Renal cortical epithelial cell (primary cell): ENCODE measurements around the gene FYN. TPM values are rescaled to one million over a fixed set of nuclear protein-coding genes. Genes with fewer than 3 reads are reported as not detected.
"Not testable (repeated sequence)": the region's sequence is repeated elsewhere in the genome, so short reads cannot be mapped to it uniquely, and the experiment has no call there.

Source experiments
- DNase-seq: peaks from one replicate; pipeline ENCODE4 v3.0.0-alpha.2; 2011; ENCODE audit warnings: low read depth
- total RNA-seq: library from RNA; depleted of rRNA; stranded (reverse); fragments of >200 nt; gene quantifications from 2 replicates; pipeline ENCODE4 v1.2.3, GENCODE V29; 2014

FYN gene
- total RNA-seq, 1 donor from 2014 or later, result 39.4 TPM

DNA sequence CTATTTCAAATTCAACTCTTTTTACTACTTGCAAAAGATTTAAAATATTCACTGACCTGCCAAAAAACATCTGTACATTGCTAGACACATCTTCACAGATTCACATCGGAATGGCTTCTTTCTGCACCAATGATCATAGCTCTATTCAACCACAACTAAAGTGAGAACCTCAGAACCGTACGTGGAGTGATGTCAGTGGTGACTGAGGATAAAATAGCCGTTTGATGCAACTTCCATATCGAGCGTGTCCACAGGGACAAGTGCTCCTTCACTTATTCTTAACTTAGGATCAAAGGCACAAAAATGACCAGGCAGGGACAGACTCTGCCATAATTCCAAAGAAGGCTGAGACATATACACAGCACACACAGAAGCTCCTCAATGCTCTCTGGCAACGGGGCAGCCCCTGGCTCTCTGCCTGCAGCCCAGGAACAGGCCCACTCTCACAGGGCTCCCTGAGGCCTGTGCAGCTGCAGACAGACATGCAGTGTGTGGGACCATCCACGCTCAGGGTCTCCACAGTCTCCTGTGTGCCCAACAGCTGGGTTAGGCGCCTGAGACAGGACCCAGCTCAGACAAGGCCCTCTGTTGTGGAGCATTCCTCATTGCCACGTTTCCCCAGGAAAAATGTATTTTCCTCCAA, 22.8 kb downstream of the FYN start:
- DNase-seq, result no peak

DNA sequence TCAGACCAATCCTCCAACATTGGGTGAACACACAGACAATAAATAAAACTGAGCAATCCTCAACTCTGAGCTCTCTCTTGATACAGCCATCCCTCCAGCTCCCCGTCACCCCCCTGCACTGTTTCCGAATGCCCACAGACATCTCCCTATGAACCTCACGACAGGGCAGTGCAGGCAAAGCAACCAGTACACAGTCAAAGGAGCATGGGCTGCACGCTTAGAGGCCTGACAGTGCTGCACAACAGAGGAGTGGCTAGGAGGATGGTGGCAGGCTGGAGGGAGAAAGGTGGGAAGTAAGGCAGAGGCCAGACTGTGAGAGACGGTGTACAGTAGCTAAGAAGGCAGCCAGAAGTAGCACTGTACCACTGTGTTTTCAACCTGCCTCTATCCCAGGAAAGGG, 24.0 kb downstream of the FYN start:
- no peak for DNase-seq

DNA sequence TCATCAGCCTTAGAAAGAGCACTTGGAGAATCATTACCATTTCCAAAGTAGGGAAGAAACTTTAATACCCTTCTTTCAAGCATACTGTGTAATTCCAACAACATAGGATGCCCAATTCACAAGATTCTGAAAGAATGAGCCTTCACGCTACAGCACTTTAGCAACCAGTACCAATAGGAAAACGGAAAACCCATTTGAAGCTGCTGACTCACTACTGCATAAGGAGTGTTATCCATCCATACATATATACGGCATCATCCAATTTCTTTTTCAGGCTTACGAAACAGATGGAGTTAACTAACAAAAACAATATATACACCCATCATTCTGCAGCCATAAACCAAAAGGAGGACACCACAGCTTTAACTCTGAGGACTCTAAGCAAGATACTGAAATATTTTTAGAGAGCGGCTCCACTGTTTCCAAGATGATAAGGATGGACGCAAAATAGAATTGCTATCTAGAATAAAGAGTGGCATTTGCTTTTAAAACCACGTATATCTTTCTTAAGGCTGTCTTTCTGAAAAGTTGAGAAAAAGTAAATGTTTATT, 24.9 kb downstream of the FYN start:
- DNase-seq, result no peak

DNA sequence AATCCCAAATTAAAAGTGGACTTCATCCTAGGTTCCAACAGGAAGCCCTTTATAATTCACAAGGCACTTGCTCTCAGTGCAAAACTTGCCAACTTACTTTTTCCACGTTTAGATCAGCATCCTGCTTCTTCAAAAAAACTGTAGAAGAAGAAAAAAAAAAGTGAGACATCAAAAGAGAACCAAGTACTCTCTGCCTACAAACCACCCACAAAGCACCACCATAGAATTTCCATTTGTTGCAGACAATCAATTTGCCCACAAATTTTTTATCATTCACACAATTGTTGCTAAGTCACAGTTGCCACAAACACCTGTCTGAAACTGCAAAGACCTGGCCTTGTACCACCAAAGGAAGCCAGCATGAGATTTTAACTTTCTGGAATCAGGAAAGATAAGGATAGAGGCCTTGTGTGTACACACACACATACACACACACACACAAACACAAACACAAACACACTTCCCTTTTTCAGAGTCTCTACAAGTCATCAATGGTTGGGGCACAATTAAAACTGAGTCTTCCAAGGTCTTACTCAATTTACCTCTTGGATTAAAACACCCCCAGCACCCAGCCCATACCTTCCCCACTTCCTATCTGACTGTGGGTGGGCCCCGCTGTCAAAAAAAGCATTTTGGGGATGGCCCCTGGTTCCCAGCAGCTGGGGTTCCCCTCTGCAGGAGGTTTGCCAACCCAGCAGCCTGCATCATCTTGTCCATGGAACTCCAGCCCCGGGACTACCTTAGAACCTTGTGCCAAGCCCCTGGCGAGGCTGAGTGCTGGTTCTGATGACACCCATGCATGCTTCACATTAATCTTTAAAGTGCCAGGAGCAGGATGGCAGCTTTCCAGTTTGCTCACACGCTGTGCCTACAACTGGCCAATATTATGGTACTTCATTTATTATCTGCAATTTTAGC, 26.5 kb downstream of the FYN start:
- no peak for DNase-seq

- no peak for DNase-seq
Observed at GRCh38 chr6:111846066-111846465, 27.2 kb downstream of the FYN start.

- DNase-seq, result peak; percentile 19
Observed at GRCh38 chr6:111845441-111845871, 27.8 kb downstream of the FYN start.

- no peak for DNase-seq
Observed at GRCh38 chr6:111844921-111845320, 28.3 kb downstream of the FYN start.

DNA sequence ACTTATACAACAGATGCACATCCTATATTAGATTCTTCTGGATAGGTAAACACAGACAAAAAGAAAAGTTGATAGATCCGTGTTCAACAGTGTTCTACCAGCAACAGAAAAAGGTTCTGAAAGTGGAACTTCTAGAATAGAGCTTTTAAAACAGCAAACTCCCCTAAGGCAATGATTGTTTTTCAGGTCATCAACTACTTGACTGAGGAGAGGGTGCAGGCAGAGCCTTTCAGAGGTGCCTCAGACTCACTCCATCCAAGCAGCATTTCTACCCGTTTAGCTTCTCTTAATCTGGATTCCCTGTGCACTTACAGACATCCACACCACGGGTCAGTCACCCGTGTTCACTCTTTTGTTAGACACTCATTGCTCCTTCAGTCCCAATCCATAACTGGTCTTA, 28.9 kb downstream of the FYN start:
- DNase-seq, result no peak

DNA sequence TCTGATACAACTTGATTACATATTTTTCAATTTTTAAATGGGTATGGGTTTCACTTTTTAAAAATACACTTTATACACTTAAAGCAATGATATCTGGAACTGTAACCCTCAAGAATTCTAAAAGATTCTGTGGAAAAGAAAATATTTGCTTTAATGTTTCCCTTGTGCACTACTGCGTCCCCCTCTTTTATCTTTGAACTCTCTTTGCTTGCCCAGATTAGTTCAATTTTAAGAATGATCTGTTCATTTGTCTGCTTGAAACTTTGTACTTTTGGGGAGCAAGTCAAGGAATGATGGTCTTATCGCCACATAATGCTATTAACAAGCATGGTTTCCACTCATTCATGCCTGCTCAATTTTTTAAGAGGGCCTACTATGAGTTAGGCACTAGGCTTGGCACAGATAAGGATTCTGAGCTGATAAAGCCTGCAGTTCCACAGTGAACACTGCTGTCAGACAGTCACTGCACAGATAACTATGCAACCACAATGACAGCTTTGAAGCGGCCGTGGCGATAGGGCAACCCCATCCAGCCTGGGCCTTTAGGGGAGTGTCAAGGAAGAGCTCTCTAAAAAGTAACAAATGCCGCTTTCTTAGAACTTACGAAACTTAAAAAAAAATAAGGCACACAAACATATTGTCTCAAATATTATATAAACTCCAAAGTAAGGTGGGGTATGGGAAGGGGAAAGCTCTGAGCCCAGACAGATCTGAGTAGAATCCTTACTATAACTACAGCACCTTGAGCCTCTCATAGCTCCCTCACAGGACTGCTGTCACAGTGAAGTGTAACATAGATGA, 29.7 kb downstream of the FYN start:
- DNase-seq, result no peak

DNA sequence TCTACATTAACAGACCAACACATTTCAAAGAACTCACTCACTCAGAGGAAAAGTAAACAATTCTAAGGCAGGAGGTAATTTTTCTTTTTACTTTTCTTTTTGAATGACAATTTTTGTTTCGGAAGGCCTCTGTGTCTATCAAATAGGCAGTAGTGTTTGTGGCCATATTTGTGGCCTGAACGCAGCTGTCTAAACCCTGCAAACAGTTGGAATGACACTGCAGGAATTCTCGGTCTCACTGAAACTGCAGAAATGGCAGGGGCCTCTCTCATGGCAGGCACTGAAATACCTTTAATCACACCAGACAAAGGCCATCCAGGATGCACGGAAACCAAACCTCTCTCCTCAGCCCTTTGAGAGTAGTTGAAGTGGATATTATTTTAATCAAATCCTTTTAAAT, 30.4 kb downstream of the FYN start:
- no peak for DNase-seq

GRCh38 chr6:111842271-111842822, 30.9 kb downstream of the FYN start:
- DNase-seq, result no peak

DNA sequence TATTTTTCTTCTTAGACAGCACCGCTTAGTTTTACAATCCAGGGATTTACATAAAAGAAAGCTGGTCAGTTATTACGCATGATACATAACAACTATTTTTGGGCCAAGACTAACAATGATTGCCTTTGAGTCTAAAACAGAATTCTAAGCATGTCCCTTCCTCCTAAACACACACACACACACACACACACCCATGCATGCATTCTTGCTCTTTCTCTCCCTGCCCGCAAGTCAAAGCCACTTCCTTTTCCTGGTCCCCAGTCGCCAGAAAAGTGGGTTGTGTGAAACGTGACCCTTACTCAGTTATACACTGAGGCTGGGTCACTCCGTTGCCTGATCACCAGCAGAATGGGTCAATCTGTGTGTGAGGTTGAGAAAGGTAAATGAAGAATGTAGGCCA, 31.4 kb downstream of the FYN start:
- DNase-seq, result no peak

GRCh38 chr6:111840803-111841202, 32.4 kb downstream of the FYN start:
- DNase-seq, result no peak

GRCh38 chr6:111838749-111839484, 34.3 kb downstream of the FYN start:
- DNase-seq, result no peak

DNA sequence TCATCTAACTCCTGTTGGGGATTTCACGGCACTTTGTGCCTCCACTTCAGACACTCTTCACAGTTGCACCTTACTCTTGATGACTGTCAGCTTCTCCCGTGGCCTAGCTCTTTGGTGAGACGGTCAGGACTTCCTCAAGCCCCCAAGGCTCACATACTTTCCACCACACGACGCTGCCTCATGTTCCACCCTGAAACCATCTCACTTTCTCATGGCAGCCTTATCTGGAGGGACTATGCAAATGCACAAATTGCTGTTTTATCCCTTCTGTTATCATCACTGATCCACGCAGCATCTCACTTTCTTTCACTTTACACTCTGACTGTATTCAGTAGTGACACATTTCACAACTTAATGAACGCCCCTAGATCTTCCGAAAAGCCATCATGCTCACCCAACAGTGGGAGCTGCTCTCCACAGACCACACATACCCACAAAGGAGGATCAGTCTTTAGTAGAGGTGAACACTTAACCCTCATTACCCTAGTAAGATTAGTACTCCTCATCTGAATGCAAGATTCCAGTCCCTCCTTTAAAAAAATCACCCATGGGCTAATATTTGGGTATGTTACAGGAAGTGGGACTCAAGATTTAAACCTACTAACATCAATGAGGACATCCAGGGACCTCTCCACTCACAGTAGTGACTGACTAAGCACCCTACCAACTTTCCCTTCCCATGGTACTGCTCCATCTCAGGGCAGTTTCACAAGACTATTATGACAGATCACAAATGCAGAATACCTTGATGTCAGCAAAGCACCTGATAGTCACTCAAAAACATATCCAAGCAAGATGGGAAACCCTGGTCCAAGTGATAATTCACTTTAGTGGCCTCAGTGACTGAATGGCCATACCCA, 35.4 kb downstream of the FYN start:
- no peak for DNase-seq

DNA sequence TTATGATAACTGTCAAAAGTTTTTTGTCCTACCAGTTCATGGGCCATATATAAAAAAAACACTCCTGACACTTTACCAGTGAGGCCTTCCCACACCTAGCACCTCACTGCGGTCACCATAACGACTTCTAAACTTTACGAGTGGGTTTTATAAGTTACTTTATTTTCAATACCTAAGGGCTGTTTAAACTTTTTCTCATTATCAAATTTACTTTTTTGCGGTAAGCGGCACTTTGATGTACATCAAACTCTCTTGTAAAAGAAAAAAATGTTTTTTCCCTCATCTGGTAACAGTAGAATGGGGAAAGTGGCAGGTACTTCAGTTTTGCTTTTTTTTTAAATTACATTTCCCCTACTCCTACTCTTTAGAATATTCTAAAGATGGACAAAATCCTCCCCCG, 36.2 kb downstream of the FYN start:
- DNase-seq, result no peak

DNA sequence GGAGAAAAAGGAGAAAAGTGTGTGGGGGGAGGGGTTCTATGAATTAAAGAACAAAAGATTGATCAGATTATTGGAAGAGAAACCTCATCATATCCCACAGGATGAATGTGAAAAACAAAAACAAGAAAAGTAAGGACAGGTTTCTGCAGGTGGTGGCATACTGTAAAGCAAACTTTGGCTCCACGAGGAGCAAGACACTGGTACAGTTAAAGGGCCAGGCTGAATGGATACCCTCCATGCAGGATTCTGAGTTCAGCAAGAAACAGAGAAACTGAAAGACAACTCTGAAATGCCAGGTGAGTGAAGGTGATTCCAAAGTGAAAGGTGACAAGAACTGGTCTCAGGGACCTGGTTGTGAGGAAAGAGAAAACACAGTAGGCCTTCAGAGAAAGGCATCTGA, 37.4 kb downstream of the FYN start:
- no peak for DNase-seq

- not testable (repeated sequence) for DNase-seq
Observed at GRCh38 chr6:111835398-111835797, 37.9 kb downstream of the FYN start.

DNA sequence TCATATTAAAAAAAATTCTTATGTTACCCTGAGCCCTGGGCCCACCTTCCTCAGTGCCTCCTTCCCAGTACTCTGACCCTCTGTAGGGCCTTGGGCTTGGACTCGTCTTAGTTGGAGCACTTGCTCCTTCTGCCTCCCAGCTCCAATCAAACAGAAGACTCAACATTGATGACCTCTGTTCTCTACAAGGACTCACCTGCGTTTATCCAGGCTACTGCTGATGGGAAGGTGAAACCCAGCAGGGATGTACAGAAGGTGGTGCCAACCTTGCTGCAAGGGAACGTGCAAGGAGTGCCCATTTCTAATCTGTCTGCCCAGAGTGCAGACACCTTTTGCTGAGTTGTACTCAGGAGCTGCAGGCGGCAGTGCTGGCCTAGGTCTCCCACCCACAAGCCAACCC, 38.9 kb downstream of the FYN start:
- no peak for DNase-seq

GRCh38 chr6:111832833-111833418, 40.3 kb downstream of the FYN start:
- no peak for DNase-seq
